ENCODE data around the gene TOR4A.
"Not testable (repeated sequence)": the region's sequence is repeated elsewhere in the genome, so short reads cannot be mapped to it uniquely, and the experiment has no call there.

The TOR4A gene

GRCh38 chr9:137320555-137321384 lies 43.2 kb downstream of the TOR4A start:
- no peak for DNase-seq

DNA sequence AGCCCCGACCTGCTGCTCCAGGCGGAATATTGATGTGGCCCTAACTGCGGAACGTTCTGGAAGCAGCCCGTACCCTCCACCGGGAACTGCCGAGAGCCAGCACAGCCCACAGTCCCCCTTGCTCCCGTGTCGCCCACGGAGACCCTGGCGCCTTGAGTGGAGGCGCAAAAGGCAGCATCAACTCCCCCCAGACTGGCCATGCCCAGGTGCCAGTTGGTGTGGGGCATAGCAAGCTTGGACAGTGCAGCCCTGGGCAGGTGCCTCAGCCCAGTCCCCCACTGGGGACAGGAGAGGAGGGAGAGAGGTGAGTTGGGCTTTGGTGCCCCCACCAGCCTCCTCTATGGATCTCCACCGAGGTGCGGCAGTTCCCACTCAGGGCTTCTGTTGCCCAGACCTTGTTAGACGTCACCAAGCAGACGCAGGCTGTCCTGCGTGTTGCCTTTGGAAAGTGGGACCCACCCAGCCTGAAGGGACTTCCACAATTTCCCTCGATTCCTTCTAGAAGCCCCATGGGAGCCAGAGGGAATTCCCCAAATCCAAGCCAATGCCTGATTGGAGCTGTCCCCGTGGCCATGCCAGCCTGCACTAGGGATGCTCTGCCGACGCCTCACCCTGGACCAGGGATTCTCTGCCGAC lies 44.3 kb downstream of the TOR4A start:
- no peak for DNase-seq

- no peak for DNase-seq
Observed at GRCh38 chr9:137323531-137324331, 46.2 kb downstream of the TOR4A start.

DNA sequence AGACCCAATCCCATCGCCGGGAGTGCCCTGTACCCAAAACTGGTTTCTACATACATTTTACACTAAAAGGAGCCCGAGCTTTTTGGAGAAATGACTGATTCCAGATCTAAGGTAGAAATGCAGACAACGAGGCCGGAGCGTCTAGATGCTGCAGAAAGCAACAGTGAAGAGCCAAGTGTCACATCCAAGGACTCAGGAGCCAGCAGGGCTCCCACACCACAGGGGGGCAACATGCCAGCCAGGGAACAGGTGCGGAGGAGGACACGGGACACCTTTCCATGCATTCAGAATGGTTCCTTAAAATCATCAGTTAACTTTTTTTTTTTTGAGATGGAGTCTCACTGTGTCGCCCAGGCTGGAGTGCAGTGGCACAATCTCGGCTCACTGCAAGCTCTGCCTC lies 47.6 kb downstream of the TOR4A start:
- no peak for DNase-seq

DNA sequence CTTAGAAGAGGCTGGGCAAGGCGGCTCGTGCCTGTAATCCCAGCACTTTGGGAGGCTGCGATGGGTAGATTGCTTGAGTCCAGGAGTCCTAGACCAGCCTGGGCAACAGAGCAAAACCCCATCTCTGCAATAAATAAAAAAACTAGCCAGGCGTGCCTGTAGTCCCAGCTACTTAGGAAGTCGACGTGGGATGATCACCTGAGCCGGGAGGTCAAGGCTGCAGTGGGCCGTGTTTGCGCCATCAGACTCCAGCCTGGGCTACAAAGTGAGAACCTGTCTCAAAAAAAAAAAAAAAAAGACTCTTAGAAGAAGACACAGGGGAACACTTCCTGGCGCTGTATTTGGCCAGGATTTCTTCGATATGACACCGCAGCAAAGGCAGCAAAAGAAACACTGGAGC lies 48.3 kb downstream of the TOR4A start:
- no peak for DNase-seq

- no peak for DNase-seq
Observed at GRCh38 chr9:137326445-137327065, 49.0 kb downstream of the TOR4A start.

- DNase-seq = not testable (repeated sequence)
Observed at GRCh38 chr9:137327641-137328550, 50.4 kb downstream of the TOR4A start.

DNA sequence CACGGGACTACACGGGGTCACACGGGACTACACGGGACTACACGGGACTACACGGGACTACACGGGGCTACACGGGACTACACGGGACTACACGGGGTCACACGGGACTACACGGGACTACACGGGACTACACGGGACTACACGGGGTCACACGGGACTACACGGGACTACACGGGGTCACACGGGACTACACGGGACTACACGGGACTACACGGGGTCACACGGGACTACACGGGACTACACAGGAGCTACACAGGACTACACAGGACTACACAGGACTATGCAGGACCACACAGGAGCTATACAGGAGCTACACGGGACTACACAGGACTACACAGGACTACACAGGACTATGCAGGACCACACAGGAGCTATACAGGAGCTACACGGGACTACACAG lies 52.1 kb downstream of the TOR4A start:
- DNase-seq = not testable (repeated sequence)

GRCh38 chr9:137330689-137331088 lies 53.2 kb downstream of the TOR4A start:
- DNase-seq = no peak

GRCh38 chr9:137331929-137332328 lies 54.4 kb downstream of the TOR4A start:
- DNase-seq = no peak

Data from NCI-H510A (cell line).